Brain pericyte (primary cell): ENCODE data around the gene CFAP54.
"Not testable (repeated sequence)": the region's sequence is repeated elsewhere in the genome, so short reads cannot be mapped to it uniquely, and the experiment has no call there.

Source experiments
- DNase-seq: peaks from one replicate; pipeline ENCODE4 v3.0.0-alpha.2; 2012; ENCODE audit warnings: low read depth, low spot score

The CFAP54 gene

DNA sequence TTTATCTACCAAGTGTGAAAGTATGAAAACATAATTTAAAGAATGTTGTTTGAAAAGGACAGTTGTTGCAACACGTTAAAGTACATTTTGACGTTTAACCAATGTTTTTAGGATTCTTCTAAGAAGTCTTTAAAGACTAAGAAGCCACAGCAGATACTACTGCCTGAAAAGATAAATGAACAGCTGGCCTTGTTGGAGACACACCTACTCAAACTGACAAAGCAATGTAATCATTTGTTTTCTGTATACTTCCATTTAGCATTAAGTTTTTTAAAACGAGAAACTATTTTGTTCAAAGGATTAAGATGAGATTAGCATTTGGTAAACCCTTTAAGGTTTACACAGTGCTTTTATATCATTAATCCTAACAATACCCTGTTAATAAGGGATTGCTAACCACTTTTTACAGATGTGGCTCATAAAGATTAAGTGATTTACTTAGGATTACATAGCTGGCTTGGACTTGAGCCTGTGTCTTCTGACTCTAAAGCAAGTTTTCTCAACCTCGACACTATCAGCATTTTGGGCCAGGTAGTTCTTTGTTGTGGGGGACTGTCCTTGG, 134.4 kb downstream of the CFAP54 start:
- DNase-seq = no peak

DNA sequence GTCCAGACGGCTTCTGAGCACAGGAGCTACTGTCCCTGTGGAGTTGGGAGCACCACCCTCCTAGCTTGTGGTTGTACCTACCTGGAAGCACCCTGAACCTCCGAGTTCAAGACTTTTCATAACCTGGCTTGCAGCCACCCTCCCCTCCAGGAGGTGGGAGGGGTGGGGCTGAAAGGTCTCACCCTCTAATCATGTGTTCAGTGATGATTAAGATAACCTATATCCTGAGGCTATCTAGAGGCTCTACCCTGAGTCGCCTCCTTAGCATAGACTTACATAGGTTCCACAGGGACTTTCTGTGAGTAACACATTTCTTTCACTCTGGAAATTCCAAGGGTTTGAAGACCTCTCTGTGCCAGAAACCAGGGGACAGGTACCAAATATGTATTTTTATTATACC, 146.5 kb downstream of the CFAP54 start:
- DNase-seq = no peak

DNA sequence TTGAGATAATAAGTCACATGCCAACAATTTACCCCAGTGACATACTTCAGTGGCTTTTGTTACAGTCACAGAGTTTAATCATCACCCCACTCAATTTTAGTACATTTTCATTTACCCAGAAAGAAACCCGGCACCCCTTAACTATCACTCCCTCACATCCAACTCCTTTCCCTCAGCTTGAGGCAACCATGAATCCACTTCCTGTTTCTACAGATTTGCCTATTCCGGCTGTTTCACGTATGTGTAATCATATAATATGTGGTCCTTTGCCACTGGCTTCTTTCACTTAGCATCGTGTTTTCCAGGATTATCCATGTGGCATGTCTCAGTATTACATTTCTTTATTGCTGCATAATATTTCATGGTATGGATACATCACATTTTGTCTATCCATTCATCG, 147.5 kb downstream of the CFAP54 start:
- DNase-seq = no peak

DNA sequence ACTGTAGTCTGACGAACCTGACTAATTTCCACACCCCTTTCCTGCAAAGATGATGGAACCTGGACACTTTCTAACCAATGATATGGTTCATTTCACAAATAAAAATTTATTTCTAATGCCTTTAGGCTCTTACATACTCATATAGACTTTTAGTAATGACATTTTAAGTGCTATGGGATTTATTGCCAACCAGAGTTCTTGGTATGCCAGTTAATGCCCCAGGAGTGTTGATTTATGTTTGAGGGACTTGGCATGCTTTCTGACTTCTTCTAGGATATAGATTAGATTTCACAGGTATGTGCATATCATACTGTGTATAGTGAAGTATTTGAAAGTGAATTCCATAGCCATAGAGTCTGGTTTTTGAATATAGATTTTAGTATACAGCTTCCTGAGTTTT, 159.5 kb downstream of the CFAP54 start:
- no peak for DNase-seq

DNA sequence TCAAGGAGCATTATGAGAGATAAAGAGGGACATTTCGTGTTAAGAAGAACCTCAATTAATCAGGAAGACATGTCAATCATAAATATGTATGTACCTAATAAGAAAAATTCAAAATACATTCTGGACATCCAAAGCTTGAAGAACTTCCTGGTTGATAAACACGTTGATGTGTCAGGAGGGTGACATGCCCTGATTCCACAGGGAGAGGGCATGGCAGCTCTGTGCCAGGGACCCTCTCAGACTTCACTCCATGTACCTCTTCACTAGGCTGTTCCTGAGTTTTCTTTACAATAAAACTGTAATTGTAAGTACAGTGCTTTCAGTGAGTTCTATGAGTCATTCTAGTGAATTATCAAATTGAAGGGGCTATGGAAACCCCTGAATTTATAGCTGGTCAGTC, 163.5 kb downstream of the CFAP54 start:
- DNase-seq = no peak

DNA sequence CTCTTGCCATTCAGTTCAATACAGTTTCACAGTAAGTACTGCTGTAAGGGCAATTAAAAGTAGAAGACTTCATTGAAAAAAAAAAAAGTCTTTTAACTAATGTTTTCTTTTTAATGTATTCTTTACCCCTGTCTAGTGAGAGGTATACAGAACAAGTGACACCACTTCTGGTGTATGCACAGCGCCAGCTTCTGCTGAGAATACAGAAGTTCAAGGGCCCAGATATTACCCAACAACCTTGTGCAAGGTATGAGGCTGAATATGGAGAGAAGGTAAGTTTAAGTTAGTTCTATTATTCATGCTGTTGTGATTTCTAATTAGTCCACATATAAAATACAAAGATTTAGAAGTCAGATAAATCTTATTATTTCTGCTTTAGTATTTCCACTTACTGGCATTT, 168.7 kb downstream of the CFAP54 start:
- DNase-seq = no peak

DNA sequence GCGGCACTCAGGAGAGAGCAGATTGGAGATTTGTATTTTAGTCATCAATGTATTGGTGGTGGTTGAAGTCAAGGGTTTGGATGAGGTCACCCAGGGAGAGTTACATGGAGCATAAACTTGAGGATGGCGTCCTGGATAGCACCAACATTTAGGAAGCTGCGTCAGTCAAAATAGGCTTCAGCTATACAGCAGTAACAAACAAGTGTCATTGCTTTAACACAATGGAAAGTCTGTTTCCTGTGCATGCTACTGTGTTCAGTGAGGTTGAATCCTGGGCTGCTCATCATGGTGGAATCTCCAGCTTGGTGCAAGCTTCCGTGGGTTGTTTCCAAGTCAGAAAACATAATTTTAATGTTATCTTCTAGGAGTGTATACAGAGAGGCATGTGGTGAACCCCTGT, 180.4 kb downstream of the CFAP54 start:
- DNase-seq = no peak

DNA sequence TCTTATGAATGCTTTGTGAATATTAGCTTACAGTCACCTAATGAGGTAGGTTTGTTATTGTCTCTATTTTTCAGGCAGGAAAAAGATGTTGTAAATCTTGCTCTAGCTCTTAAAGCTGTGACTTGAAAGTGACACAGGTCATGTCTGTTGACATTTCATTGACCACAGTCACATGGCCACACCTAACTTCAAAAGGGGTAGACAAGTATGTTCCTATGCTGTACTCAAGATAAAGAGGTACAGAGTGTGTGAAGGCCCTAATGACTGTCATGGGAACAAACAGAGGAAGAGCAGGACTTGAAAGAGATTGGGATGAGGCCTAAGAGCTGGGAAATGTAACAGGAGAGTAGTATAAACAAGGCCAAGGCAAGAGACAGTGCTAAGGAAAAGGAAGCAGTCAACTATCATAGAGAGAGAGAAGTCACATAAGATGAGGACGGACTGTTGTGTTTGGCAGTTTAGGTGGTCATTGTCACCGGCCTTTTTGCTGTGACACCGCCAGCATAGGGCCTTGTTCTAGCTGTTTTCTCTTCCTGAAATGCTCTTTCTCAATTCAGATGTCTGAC, 181.0 kb downstream of the CFAP54 start:
- DNase-seq = no peak

DNA sequence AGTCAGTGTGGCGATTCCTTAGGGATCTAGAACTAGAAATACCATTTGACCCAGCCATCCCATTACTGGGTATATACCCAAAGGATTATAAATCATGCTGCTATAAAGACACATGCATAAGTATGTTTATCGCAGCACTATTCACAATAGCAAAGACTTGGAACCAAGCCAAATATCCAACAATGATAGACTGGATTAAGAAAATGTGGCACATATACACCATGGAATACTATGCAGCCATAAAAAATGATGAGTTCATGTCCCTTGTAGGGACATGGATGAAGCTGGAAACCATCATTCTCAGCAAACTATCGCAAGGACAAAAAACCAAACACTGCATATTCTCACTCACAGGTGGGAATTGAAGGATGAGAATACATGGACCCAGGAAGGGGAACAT, 186.1 kb downstream of the CFAP54 start:
- DNase-seq = not testable (repeated sequence)

DNA sequence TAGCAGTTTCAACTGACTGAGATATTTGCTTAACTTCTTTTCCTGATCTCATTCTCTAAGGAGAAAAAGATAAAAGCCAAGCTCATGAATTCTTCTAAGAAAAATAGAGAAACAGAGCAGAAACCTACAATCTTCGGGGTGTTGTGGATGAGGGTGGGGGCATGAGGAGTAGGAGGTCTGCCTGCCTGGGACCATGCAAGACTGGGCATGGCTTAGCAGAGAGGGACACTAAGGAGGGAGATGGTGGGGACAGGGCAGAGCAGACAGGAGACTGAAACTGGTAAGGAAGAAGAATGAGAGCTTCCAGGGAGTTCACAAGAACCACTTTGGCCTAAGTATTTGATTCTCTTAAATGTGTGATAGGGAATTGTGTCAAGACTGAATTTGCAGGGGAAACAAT, 188.0 kb downstream of the CFAP54 start:
- no peak for DNase-seq

DNA sequence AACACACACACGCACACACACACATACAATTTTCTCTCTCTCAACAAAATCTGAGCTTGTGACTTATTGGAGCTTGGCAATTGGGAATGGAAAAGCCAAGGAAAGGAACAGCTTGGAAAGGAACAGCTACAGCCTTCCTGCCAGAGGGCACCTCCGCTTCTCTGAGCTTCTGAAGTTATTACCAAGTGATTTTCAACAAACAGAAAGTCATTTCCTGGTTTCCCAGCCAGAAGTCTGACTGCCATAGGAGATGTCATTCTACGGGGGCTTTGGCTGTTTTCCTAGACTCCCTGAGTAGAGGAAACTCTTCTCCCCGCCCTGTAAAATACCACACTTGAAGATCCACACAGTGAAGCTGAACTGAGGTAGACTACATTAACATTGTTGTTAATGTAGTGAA, 198.3 kb downstream of the CFAP54 start:
- DNase-seq = no peak

DNA sequence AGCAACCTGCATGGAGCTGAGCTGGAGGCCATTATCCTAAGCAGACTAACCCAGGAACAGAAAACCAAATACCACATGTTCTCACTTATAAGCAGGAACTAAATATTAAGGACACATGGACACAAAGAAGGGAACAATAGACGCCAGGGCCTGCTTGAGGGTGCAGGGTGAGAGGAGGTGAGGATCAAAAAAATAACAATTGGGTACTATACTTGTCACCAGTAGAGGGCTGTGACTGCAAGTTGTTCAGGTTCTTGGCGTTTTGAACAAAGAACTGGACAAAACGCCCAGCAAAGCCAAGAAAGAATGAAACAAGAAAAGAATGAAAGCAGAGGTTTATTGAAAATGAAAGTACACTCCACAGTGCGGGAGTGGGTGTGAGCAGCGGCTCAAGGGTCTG, 209.1 kb downstream of the CFAP54 start:
- no peak for DNase-seq

DNA sequence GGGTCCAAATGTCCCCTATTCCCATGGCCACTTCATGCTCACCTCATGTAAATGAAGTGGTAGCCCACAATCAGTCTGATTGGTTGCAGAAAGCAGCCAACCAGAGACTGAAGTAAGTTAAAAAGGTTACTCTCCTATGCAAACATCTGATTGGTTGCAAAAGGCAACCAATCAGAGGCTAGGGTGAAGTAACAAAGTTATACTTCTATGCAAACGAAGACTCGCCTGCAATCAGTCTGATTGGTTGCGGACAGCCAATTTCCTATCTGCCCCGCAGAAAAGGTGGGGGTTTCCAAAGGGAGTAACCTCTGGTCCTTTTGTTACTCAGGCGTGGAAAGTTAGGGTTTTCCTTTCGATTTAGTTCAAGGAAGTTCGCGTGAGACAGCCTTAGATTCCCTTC, 209.6 kb downstream of the CFAP54 start:
- no peak for DNase-seq

DNA sequence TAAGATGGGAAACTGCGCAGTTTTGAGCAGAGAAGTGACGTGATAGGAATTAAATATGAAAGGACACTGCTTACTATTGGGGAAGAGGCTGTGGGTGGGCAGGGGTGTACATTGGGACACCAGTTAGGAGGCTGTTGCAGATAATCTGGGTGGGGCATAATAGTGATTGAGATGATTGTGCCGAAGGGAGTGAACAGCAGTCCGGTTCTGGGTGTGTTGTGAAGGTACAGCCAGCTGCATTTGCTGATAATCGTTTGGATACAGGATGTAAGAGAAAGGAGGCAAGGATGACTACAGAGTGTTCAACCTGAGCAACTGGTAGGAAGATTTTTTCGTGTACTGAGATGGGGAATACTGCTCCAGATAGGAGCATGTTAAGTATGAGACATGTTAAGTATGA, 212.5 kb downstream of the CFAP54 start:
- no peak for DNase-seq

DNA sequence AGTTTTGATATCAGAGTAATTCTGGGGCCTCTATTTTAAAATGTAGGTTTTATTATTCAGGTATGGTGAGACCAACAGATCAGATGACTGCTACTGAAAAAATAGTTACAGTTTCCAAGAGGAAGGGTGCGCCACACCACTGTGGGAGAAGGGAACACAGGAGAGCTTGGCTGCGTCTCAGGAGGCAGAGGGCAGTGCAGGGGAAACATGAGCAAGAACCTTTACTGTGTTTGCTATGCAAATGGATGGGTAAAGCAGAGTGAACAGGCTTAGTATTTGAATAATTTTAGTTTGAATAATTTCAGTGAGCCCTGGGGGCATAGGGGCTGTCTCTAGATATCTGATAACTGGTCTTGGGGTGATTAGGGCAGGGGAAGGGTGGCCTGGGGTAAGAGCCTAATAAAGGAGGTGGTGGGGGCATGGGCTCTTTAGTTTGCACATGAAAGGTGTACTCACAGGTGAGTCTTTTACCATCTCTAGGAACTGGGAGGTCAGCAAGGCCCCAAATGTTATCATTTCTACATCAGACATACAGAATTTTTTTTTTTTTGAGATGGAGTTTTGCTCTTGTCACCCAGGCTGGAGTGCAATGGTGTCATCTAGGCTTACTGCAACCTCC, 220.9 kb downstream of the CFAP54 start:
- DNase-seq = no peak

DNA sequence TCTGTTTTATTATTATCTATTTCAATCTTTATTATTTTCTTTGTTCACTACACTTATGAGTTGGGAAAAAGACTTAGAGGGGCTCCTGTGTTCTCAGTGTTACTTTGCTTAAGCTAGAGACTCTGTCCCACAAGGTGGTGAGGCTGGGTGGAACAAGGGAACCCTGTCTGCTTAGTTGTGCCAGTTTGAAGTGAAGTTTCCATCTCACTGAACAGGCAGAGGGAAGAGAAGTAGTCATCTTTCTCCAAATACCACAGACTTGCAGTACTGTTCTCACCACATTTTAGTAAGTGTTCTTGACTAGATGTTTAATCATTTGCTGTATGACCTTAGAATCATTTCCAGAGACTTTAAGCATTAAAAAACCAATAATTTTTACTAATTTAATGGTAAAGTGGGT, 222.0 kb downstream of the CFAP54 start:
- DNase-seq = no peak

DNA sequence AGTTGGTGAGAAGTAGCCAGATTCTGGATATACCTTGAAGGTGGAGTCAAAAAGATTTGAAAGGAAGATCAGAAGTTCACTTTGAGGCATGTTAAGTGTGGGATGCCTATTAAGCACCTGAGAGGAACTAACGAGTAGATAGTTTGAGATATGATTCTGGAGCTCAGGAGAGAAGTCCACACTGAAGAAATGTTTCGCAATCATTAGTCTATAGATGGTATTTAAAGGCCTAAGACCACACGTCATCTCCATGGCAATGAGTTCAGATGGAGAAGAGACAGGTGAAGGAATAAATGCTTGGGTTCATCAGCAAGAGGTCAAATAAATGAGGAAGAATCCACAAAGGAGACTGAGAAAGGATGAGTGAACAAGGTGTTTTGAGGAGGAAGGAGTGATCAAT, 224.8 kb downstream of the CFAP54 start:
- no peak for DNase-seq

DNA sequence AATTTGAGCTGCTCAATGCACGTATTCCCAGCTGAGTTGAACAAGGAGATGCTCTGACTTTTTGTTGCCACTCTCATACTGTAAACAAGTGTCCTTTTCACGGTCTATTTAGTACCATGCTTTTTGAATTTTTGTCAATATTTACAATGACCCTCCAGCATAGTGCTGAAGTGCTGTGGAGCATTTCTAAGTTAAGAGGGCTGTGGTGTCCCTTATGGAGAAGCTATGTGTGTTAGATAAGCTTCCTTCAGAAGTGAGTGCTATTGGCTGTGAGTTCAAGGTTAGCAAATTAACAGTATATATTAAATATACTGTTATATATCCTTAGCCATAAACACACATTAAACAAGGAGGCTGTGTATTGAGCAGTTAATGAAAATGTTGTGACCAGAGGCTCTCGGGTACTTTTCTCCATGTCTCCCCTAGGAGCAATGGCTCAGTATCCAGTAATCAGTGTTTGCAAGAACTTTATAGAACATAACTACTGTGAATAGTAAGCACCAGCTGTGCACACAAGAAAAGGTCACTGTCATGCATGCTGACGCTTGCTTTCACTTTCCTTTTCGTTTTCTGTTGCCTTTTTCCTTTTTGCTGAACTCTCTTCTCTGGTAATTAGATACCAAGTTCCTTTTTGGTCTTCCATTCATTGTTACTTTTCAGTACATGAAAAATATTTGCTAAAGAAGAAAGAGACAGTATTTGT, 230.4 kb downstream of the CFAP54 start:
- DNase-seq = peak; percentile 21

DNA sequence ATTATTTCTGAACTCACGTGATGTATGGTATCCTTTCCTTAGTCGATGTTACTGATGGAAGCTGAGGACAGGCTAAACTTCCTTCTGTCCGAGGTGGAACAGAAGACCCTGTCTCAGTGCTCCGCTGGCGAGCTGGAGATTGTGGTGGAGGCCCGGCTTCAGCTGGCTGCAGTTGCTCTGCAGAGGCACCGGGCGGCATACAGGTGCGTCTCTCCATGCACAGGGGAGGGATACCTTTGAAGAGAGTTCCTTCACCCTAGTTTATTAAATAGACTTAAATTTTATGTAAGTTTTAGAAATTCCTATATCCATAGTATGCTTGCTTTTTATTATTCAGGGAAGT, 231.0 kb downstream of the CFAP54 start:
- peak; percentile 2 for DNase-seq

DNA sequence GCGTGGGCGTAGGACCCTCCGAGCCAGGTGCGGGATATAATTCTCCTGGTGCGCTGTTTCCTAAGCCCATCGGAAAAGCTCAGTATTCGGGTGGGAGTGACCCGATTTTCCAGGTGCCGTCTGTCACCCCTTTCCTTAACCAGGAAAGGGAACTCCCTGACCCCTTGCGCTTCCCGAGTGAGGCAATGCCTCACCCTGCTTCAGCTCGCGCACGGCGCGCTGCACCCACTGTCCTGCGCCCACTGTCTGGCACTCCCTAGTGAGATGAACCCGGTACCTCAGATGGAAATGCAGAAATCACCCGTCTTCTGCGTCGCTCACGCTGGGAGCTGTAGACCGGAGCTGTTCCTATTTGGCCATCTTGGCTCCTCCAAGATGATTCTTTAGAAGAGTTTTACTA, 240.1 kb downstream of the CFAP54 start:
- DNase-seq = not testable (repeated sequence)

DNA sequence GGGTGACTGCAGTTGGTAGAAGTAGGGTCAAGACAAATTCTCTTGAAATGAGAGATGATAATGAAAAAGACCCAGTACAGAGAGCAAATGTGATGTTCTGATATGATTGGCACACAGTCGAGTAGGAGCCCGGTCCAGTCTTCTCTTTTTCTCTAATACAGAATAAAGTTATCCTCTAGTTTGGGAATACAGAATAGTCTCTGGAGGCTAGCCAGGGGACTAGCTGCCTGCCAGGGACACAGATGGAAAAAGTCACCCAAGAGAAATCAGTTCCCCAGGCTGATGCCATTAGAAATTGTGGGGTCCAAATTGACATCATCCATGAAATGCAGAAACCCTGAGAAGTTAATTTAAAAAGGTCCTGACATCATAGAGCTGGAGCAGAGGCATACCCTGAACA, 240.5 kb downstream of the CFAP54 start:
- no peak for DNase-seq

DNA sequence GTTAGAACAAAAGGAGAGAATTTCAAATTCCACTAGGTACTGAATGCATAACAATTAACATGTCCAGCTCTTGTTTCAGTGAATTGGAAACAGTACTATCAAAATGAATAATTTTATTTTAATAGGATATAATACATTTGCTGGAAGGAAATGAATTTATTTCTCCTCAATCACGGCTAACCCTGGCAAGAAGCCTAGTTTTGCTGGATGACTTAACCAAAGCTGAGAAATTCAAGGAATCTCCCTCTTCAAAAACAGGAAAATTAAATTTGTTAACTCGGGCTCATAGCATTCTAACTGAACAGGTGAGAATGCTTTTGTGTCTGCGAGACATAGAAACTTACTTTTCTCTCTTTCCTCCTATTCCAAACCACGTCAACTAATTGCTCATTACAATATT, 254.2 kb downstream of the CFAP54 start:
- no peak for DNase-seq

DNA sequence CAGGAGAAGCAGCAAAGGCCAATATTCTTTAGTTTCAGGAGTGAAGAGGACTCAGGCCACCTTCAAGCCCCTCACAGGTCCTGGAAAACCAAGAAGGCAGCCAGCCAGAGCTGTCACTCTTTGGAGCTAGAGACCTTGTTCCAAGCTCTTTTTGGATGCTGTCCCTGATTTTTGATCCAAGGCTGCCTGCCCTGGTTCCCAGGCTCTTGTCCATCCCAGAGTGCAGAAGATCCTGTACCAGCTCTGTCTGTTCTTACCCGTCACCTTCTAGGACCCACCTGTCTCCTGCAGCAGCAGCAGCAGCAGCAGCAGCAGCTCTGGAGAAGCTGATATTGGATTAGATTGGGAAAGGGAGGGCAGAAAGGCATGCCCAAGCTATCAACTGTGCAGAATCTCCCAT, 260.6 kb downstream of the CFAP54 start:
- DNase-seq = no peak
